GM10266 (cell line): Measurements from ENCODE around the gene GIGYF1.

Source experiments
- DNase-seq: peaks from one replicate; pipeline ENCODE4 v3.0.0; 2012; ENCODE audit errors: extremely low spot score
- CTCF ChIP-seq: IDR thresholded peaks from 2 replicates; pipeline ENCODE4 v1.5.1; 2012; ENCODE audit warnings: mild to moderate bottlenecking, low read depth; ENCODE audit not compliant: control insufficient read depth, insufficient read depth; ENCODE audit errors: missing control alignments

Gene GIGYF1

GRCh38 chr7:100686822-100687211, 7.2 kb downstream of the GIGYF1 start:
- no peak for TF ChIP-seq CTCF
- DNase-seq: no peak

GRCh38 chr7:100686201-100686821, 7.7 kb downstream of the GIGYF1 start:
- no peak for DNase-seq
- no peak for TF ChIP-seq CTCF

- no peak for DNase-seq
- TF ChIP-seq CTCF: no peak
Observed at GRCh38 chr7:100685631-100686145, 8.4 kb downstream of the GIGYF1 start.

DNA sequence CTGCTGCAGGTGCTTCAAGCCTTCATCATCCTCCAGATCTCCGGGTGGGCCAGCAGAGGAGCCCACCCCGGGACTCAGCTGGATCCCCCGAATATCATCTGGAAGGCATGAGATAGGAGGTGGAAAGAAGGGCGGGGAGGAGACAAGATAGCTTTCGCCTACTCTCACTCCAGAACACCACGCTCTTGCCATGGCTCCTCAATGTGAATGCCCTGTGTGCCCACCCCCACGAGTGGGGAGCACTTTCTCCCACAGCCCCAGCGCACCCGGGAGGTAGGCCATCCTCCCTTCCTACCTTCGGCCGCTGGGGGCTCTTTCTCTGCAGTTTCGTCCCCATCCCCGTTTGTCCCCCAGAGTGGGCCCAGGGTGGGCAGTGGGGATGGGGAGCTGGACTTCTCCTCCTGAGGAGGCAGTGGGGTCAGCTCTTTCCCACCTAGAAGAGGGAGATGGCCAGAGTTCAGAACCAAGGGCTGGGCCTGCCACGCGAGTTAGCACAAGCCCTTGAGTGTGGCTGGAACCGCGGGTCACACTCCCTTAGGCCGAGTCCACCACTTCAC, 8.9 kb downstream of the GIGYF1 start:
- DNase-seq: peak; percentile 27
- TF ChIP-seq CTCF: no peak

DNA sequence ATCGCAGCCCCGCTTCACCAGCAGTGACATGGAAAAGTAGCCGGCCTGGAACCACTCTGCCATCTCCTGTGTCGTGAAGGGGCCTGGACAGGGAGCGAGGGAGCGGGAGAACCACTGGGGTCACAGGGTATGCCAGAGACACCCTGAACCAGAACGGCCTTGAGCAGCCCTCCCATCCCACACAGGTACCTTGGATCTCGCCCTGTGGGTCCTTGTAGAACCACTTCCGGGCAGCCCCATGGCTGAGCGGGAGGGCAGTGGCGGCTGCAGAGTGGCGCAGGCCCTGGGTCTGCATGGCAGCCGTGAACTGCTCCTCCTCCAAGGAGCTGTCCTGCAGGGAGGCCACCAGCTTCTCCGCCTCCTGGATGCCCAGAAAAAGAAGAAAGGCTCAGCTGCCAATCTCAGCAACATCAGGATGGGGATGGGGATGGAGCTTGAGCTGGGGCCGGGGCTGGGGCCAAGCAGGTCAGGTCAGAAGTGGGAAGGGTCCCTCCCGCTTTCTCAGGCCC, 9.5 kb downstream of the GIGYF1 start:
- TF ChIP-seq CTCF: no peak
- DNase-seq: peak; percentile 19

DNA sequence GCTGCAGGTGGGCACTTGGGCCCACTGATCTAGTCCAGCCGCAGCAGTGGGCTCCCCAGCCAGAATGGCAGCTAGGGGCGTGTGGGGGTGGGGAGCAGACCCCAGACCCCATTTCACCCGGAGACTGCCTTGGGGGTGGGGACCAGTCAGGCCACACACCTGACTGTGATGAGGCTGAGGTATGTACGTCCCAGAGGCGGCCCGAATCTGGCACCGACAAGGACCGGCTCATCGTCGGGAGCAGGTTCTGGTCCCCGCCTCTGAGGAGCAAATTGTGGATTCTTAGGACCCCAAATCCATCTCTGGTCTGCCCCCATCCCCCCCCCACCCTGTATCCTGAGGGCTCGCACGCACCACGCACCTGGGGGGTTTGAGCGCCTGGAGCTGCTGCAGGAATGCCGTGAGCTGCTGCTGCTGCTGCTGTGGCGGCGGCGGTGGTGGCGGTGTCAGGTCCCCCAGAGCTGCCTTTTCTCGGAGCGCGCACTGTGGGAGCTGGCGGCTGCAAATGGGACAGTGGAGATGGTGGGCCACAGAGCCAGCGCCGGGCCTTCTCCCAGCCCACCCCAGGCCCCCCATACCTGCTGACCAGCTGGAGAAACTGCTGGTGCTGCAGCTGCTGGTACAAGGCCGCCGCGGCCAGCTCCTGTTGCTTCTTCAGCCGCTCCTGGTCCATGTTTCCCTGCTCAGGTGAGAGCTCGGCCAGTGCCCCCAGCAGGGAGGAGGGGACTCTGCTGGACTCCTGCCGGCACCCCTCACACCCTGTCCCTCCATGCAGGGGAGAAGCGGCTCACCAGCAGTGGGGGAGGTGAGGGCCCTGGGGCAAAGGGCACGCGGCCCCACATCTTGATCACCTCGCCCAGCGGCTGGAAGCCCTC, 10.2 kb downstream of the GIGYF1 start:
- no peak for TF ChIP-seq CTCF
- peak; percentile 28 for DNase-seq
